ENCODE results near the gene PGAP2. TPM values are rescaled to one million over a fixed set of nuclear protein-coding genes. Genes with fewer than 3 reads are reported as not detected.
"Not testable (repeated sequence)": the region's sequence is repeated elsewhere in the genome, so short reads cannot be mapped to it uniquely, and the experiment has no call there.

PGAP2 gene
- polyA plus RNA-seq, 2 of the 4 experiments (the other 2 are of a cell fraction), result 32.4 to 35.2 TPM

DNA sequence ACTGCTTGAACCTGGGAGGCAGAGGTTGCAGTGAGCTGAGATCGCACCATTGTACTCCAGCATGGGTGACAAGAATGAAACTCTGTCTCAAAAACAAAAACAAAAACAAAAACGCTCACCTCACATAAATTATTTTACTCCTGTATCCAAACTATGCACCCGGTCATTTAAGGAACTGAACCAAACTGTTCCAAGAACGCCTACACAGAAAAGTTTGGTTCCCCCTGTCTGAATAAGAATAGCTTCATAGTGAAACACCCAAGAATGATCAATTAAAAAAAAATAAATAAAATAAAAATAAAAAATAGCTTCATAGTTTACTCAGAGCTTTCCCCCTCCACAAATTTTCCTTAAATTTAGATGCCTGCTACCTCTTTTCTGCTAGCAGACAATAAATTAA lies 24.7 kb upstream of the PGAP2 start:
- FAIRE-seq (no peak), ATAC-seq (no peak), DNase-seq (ENCODE audit: low read depth in 1 of 2, low spot score in 1 of 2) (no peak)
- Histone ChIP-seq H3K9me3 (no peaks in the 10 kb centered on the region), H3K4me1 (peaks cover 20% of the 10 kb centered on the region), H3K4me2 (no peak overlapping the region), H3K4me3 (no peak overlapping the region), H3K27ac (no peak overlapping the region)
- CTCF ChIA-PET, result interaction anchor here (0.6 to 1.4 kb wide), 3 partner anchors 10 to 27 kb away, joined by 3 to 4 read pairs (median 4); no protein-coding TSS in a partner anchor
- POLR2A ChIA-PET, result interaction anchor here (1.4 kb wide), 1 partner anchor 14 kb away, joined by 5 read pairs; the partner anchor contains the start of gene NUP98
- 94% methylated on average over 4 of the region's 4 CpGs for WGBS (ENCODE audit: missing lambda C conversion rate)
- TF ChIP-seq, protein P1, sequence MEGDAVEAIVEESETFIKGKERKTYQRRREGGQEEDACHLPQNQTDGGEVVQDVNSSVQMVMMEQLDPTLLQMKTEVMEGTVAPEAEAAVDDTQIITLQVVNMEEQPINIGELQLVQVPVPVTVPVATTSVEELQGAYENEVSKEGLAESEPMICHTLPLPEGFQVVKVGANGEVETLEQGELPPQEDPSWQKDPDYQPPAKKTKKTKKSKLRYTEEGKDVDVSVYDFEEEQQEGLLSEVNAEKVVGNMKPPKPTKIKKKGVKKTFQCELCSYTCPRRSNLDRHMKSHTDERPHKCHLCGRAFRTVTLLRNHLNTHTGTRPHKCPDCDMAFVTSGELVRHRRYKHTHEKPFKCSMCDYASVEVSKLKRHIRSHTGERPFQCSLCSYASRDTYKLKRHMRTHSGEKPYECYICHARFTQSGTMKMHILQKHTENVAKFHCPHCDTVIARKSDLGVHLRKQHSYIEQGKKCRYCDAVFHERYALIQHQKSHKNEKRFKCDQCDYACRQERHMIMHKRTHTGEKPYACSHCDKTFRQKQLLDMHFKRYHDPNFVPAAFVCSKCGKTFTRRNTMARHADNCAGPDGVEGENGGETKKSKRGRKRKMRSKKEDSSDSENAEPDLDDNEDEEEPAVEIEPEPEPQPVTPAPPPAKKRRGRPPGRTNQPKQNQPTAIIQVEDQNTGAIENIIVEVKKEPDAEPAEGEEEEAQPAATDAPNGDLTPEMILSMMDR (IDR thresholded peaks at IDR 0.05), result no peak
- TF ChIP-seq RNF2 (IDR thresholded peaks at IDR 0.05; ENCODE audit: borderline replicate concordance, low read depth) (no peak), ZC3H11A (IDR thresholded peaks at IDR 0.05) (no peak), FOSB (CRISPR knock-in tag; IDR thresholded peaks at IDR 0.05) (no peak), ZSCAN20 (CRISPR knock-in tag; IDR thresholded peaks at IDR 0.05) (no peak), KDM5A (IDR thresholded peaks at IDR 0.05) (no peak), HOXA7 (CRISPR knock-in tag; IDR thresholded peaks at IDR 0.05) (no peak), JUNB (IDR thresholded peaks at IDR 0.05) (no peak), FOXS1 (CRISPR knock-in tag; IDR thresholded peaks at IDR 0.05) (no peak), EP300 (IDR thresholded peaks at IDR 0.05) (no peak), ESRRA (IDR thresholded peaks at IDR 0.05; ENCODE audit: borderline replicate concordance, low read length) (no peak)

DNA sequence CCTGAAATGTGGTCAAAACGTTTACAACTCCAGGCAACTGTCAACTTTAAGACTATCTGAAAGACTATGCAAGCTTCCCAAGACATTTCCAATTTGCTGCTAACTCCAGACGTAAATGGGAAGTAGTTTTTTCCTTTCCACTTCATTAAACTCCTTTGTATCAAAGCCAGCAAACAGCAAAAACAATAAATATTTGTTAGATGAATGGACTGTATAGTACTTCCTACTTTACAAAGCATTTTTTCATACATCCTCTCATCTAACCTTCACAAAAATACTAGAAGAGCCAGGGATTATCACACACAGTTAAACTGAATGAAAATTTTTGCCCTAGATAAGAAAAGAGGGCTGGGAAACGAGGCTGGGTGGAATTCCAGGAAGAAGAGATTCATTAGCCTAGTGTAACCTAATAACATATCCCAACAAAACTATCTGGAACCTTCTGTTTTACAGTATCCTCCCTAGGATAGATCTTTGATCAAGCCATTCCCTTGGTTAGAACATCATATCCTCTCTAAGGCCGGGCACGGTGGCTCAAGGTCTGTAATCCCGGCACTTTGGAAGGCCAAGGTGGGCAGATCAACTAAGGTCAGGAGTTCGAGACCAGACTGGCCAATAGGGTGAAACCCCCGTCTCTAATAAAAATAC lies 21.5 kb upstream of the PGAP2 start:
- H3K4me1 ChIP-seq, result peaks cover 13% of the 10 kb centered on the region
- no peak overlapping the region for H3K4me2 ChIP-seq
- FAIRE-seq (no peak), ATAC-seq (no peak; a peak in 1 of 6 replicates), DNase-seq (ENCODE audit: low read depth in 1 of 2, low spot score in 1 of 2) (no peak)
- TF ChIP-seq JUN (IDR thresholded peaks at IDR 0.05) (no peak), FOXS1 (CRISPR knock-in tag; IDR thresholded peaks at IDR 0.05) (no peak), CHD2 (IDR thresholded peaks at IDR 0.05; ENCODE audit: low read length, partially characterized antibody) (no peak), EHMT2 (IDR thresholded peaks at IDR 0.05; ENCODE audit: low read depth) (no peak), ZSCAN20 (CRISPR knock-in tag; IDR thresholded peaks at IDR 0.05) (no peak), CBX8 (IDR thresholded peaks at IDR 0.05) (no peak)
- TF ChIP-seq, protein P2, sequence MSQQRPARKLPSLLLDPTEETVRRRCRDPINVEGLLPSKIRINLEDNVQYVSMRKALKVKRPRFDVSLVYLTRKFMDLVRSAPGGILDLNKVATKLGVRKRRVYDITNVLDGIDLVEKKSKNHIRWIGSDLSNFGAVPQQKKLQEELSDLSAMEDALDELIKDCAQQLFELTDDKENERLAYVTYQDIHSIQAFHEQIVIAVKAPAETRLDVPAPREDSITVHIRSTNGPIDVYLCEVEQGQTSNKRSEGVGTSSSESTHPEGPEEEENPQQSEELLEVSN (IDR thresholded peaks at IDR 0.05; ENCODE audit: borderline replicate concordance, low read depth), result no peak
- TF ChIP-seq, protein P3, sequence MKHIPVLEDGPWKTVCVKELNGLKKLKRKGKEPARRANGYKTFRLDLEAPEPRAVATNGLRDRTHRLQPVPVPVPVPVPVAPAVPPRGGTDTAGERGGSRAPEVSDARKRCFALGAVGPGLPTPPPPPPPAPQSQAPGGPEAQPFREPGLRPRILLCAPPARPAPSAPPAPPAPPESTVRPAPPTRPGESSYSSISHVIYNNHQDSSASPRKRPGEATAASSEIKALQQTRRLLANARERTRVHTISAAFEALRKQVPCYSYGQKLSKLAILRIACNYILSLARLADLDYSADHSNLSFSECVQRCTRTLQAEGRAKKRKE (CRISPR knock-in tag; IDR thresholded peaks at IDR 0.05; ENCODE audit: low read depth), result no peak
- H3K27ac ChIP-seq, result no peak overlapping the region
- ChIA-PET CTCF (interaction anchor here (0.6 to 1.4 kb wide), 2 partner anchors 20 to 92 kb away, joined by 3 to 4 read pairs; no protein-coding TSS in a partner anchor), POLR2A (no interaction called here)
- WGBS (ENCODE audit: missing lambda C conversion rate), result 81% methylated on average over 8 of the region's 8 CpGs
- no peak overlapping the region for H3K4me3 ChIP-seq
- no peaks in the 10 kb centered on the region for H3K9me3 ChIP-seq

DNA sequence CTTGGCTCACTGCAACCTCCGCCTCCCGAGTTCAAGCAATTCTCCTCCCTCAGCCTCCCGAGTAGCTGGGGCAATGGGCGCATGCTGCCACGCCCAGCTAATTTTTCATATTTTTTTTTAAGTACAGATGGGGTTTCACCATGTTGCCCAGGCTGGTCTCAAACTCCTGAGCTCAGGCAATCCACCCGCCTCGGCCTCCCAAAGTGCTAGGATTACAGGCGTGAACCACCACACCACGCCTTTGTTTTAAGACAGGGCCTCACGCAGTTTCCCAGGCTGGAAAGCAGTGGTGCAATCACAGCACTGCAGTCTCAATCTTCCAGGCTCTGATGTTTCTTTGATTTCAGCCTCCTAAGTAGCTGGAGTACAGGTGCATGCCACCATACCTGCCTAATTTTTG lies 14.0 kb upstream of the PGAP2 start:
- peaks cover 20% of the 10 kb centered on the region for H3K4me1 ChIP-seq
- H3K4me3 ChIP-seq; H3K9me3 ChIP-seq; ATAC-seq; DNase-seq (ENCODE audit: low read depth in 1 of 2, low spot score in 1 of 2); H3K27ac ChIP-seq; FAIRE-seq; POLR2A ChIA-PET: not testable (repeated sequence)
- WGBS (ENCODE audit: missing lambda C conversion rate), result 96% methylated on average over 10 of the region's 10 CpGs
- CTCF ChIA-PET, result interaction anchor here (0.9 to 1.9 kb wide), 4 partner anchors 10 to 393 kb away, joined by 3 to 4 read pairs (median 3); partner anchors contain the start of gene PGAP2
- H3K4me2 ChIP-seq, result peak overlapping the region; percentile 98; the same call in 1 of the 3 replicates

All from A549 (cell line).